Endodermal cell (in vitro differentiated cells): ENCODE measurements around the gene C15orf39. TPM values are rescaled to one million over a fixed set of nuclear protein-coding genes. Genes with fewer than 3 reads are reported as not detected.

ENCODE experiments used
- DNase-seq: peaks from one replicate; pipeline ENCODE4 v3.0.0-alpha.2; 2017
- H3K27ac ChIP-seq: 2 replicates; pipeline ENCODE4 v1.5.1; 2013; ENCODE audit warnings: mild to moderate bottlenecking, low read depth, low read length, moderate library complexity
- H3K27me3 ChIP-seq: 2 replicates; pipeline ENCODE4 v1.6.1; 2013; ENCODE audit warnings: mild to moderate bottlenecking, low read length, moderate library complexity; ENCODE audit not compliant: insufficient read depth, control insufficient read depth, poor library complexity, severe bottlenecking
- H3K36me3 ChIP-seq: 2 replicates; pipeline ENCODE4 v1.7.0; 2013; ENCODE audit warnings: mild to moderate bottlenecking, low read length, moderate library complexity; ENCODE audit not compliant: control insufficient read depth, insufficient read depth
- H3K4me1 ChIP-seq: one replicate; pipeline ENCODE4 v1.7.0; 2013; ENCODE audit warnings: low read length; ENCODE audit not compliant: control insufficient read depth, insufficient read depth
- H3K4me3 ChIP-seq: 2 replicates; pipeline ENCODE4 v1.5.1; 2013; ENCODE audit warnings: mild to moderate bottlenecking, low read length, moderate library complexity
- H3K9ac ChIP-seq: 2 replicates; pipeline ENCODE4 v1.6.1; 2013; ENCODE audit warnings: mild to moderate bottlenecking, low read length, moderate library complexity; ENCODE audit not compliant: poor library complexity, severe bottlenecking; ENCODE audit errors: extremely low read depth
- H3K9me3 ChIP-seq: 2 replicates; pipeline ENCODE4 v1.6.1; 2013; ENCODE audit warnings: mild to moderate bottlenecking, low read length, moderate library complexity; ENCODE audit not compliant: control insufficient read depth
- H3K27ac Mint-ChIP-seq: 2 replicates; pipeline ENCODE4 v1.8.0; 2020; ENCODE audit warnings: mixed read lengths
- H3K27me3 Mint-ChIP-seq: 2 replicates; pipeline ENCODE4 v1.8.0; 2021; ENCODE audit warnings: mild to moderate bottlenecking, mixed read lengths; ENCODE audit not compliant: insufficient read depth
- H3K36me3 Mint-ChIP-seq: 2 replicates; pipeline ENCODE4 v1.8.0; 2020; ENCODE audit warnings: low read depth, mixed read lengths
- H3K4me1 Mint-ChIP-seq: 2 replicates; pipeline ENCODE4 v1.8.0; 2020; ENCODE audit warnings: mixed read lengths
- H3K4me3 Mint-ChIP-seq: 2 replicates; pipeline ENCODE4 v1.8.0; 2020; ENCODE audit warnings: mild to moderate bottlenecking, moderate library complexity, mixed read lengths
- H3K9me3 Mint-ChIP-seq: 2 replicates; pipeline ENCODE4 v1.8.0; 2020; ENCODE audit warnings: mild to moderate bottlenecking, mixed read lengths
- CTCF ChIP-seq: fragments of 200-600 bp; sonication (generic); conservative IDR thresholded peaks from 2 replicates; pipeline ENCODE4 v1.5.0; 2021; ENCODE audit warnings: antibody characterized with exemption, mild to moderate bottlenecking
- WGBS, 2 experiments: methylation state at CpG; one replicate each; pipeline versions ENCODE4 v1.1.5 to v1.1.7; 2013; ENCODE audit warnings: missing lambda C conversion rate in 2 of 2, mixed read lengths in 1 of 2; ENCODE audit not compliant: insufficient coverage in 1 of 2, insufficient read length in 1 of 2; 5-methylcytosine and 5-hydroxymethylcytosine counted together
- total RNA-seq, 2 donors: library from RNA; stranded (reverse); fragmentation: NEBNext Ultra II Directional in 1 of 2; extraction: Animal tissue kit (Norgen Biotek cat#: 25700) in 1 of 2; gene quantifications; 2 replicates in 1 of 2; 3 replicates in 1 of 2; pipeline ENCODE4 v1.2.1, GENCODE V29; 2021

The C15orf39 gene
- total RNA-seq, 2 donors from 2014 or later = 19.0 to 22.2 TPM

GRCh38 chr15:75208501-75209288 lies 7.0 kb downstream of the C15orf39 start:
- H3K9me3 ChIP-seq = no peaks in the 10 kb centered on the region
- TF ChIP-seq CTCF = no peak
- H3K27ac Mint-ChIP-seq = no peak overlapping the region

GRCh38 chr15:75209289-75209676 lies 7.6 kb downstream of the C15orf39 start:
- Histone ChIP-seq H3K4me1 (no peaks in the 10 kb centered on the region), H3K27ac (no peak overlapping the region), H3K9ac (no peak overlapping the region), H3K36me3 (peaks cover 53% of the 10 kb centered on the region), H3K4me3 (no peak overlapping the region), H3K9me3 (no peaks in the 10 kb centered on the region), H3K27me3 (no peaks in the 10 kb centered on the region)
- Mint-ChIP-seq H3K27ac (no peak overlapping the region), H3K36me3 (peaks cover 26% of the 10 kb centered on the region), H3K27me3 (no peaks in the 10 kb centered on the region), H3K4me1 (peaks cover 6% of the 10 kb centered on the region), H3K4me3 (no peak overlapping the region), H3K9me3 (no peaks in the 10 kb centered on the region)
- no peak for TF ChIP-seq CTCF
- DNase-seq = no peak
- WGBS, 2 experiments = 95% methylated on average over 8 of the region's 8 CpGs

More at GRCh38 chr15:75208501-75209288, 7.0 kb downstream of the C15orf39 start:
- H3K9me3 Mint-ChIP-seq = no peaks in the 10 kb centered on the region
- H3K9ac ChIP-seq = no peak overlapping the region
- peaks cover 3% of the 10 kb centered on the region for H3K4me1 Mint-ChIP-seq
- H3K27ac ChIP-seq = no peak overlapping the region
- 95 to 97% methylated on average over 32 of the region's 32 CpGs for WGBS, 2 experiments
- peaks cover 53% of the 10 kb centered on the region for H3K36me3 ChIP-seq
- DNase-seq = no peak
- H3K27me3 Mint-ChIP-seq = no peaks in the 10 kb centered on the region
- H3K4me3 ChIP-seq = no peak overlapping the region
- no peak overlapping the region for H3K4me3 Mint-ChIP-seq
- no peaks in the 10 kb centered on the region for H3K27me3 ChIP-seq
- H3K4me1 ChIP-seq = no peaks in the 10 kb centered on the region
- H3K36me3 Mint-ChIP-seq = peaks cover 26% of the 10 kb centered on the region

- Histone ChIP-seq H3K27ac (no peak overlapping the region), H3K4me3 (no peak overlapping the region), H3K36me3 (peaks cover 50% of the 10 kb centered on the region), H3K4me1 (no peaks in the 10 kb centered on the region), H3K9ac (no peak overlapping the region), H3K27me3 (no peaks in the 10 kb centered on the region), H3K9me3 (no peaks in the 10 kb centered on the region)
- no peak overlapping the region for H3K27ac Mint-ChIP-seq
- H3K36me3 Mint-ChIP-seq = peaks cover 26% of the 10 kb centered on the region
- no peak overlapping the region for H3K4me3 Mint-ChIP-seq
- 95 to 96% methylated on average over 4 to 7 of the region's 7 CpGs for WGBS, 2 experiments
- no peaks in the 10 kb centered on the region for H3K27me3 Mint-ChIP-seq
- no peaks in the 10 kb centered on the region for H3K9me3 Mint-ChIP-seq
- no peak for DNase-seq
- peaks cover 6% of the 10 kb centered on the region for H3K4me1 Mint-ChIP-seq
- TF ChIP-seq CTCF = no peak
Measured at GRCh38 chr15:75210811-75211230, 9.1 kb downstream of the C15orf39 start.
